Measurements from ENCODE around the gene KRT7. TPM values are rescaled to one million over a fixed set of nuclear protein-coding genes. Genes with fewer than 3 reads are reported as not detected.

The KRT7 gene
- total RNA-seq, 1 experiment from 2014 or later: 3,783 TPM

DNA sequence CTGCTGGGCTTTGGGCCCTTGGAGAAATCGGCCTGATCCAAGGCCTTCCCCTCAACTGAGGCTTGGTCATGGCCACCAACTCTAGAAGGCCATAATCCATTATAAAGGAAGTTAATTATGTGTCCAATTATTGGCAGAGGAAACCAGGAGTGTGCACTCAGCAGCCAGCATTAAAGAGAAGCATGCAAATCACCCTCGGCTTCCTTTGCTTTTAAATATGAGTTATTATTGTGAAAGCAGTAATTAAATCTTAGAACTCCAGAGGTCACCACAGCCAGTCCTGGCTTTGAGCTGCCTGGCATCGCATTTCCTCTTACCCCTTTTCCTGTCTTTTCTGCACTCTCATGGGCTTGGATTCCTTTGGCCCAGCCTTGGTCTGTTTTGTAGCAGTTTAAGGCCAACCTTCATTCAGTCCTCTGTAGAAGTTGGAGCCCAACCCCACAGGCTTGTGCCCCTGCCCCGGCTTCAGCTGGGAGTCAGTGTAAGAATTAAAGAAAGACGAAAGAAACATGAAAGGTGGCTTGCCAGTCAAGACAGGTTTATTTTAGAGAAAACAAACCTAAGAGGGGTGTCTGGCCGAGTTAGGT is 26.7 kb downstream of the KRT7 start:
- Histone ChIP-seq H3K4me2 (no peak overlapping the region), H3K27ac (no peak overlapping the region), H3K9me2 (ENCODE audit: insufficient read depth) (no peaks in the 10 kb centered on the region), H3K4me1 (replicated peaks; ENCODE audit: insufficient read depth) (0 out of 2 replicates have a peak, but pooled peaks cover 8% of the 10 kb centered on the region), H3K79me2 (ENCODE audit: low read depth) (no peaks in the 10 kb centered on the region), H3K27me3 (ENCODE audit: insufficient read depth, low read depth) (no peaks in the 10 kb centered on the region), H3K9me3 (ENCODE audit: insufficient read depth, low read depth) (no peaks in the 10 kb centered on the region), H3K4me3 (no peak overlapping the region), H4K20me1 (ENCODE audit: insufficient read depth) (no peaks in the 10 kb centered on the region), H2AFZ (no peak overlapping the region), H3F3A (ENCODE audit: insufficient read depth, low read depth) (peaks cover 7% of the 10 kb centered on the region), H3K36me3 (ENCODE audit: low read depth) (no peaks in the 10 kb centered on the region)
- POLR2A ChIA-PET (ENCODE audit: unreplicated experiment): interaction anchor here (0.6 kb wide), 1 partner anchor 21 kb away, joined by 7 read pairs; no protein-coding TSS in a partner anchor
- TF ChIP-seq, protein P1, sequence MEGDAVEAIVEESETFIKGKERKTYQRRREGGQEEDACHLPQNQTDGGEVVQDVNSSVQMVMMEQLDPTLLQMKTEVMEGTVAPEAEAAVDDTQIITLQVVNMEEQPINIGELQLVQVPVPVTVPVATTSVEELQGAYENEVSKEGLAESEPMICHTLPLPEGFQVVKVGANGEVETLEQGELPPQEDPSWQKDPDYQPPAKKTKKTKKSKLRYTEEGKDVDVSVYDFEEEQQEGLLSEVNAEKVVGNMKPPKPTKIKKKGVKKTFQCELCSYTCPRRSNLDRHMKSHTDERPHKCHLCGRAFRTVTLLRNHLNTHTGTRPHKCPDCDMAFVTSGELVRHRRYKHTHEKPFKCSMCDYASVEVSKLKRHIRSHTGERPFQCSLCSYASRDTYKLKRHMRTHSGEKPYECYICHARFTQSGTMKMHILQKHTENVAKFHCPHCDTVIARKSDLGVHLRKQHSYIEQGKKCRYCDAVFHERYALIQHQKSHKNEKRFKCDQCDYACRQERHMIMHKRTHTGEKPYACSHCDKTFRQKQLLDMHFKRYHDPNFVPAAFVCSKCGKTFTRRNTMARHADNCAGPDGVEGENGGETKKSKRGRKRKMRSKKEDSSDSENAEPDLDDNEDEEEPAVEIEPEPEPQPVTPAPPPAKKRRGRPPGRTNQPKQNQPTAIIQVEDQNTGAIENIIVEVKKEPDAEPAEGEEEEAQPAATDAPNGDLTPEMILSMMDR (conservative IDR thresholded peaks at IDR 0.05): no peak
- TF ChIP-seq EZH2 (IDR thresholded peaks at IDR 0.05; ENCODE audit: low read depth): no peak
- intact Hi-C loops (cut with micrococcal nuclease; ENCODE audit: unreplicated experiment): no loop called here
- DNase-seq: no peak
- CTCF ChIA-PET: interaction anchor here (0.6 to 1.4 kb wide), 2 partner anchors 19 to 59 kb away, joined by 3 to 5 read pairs; no protein-coding TSS in a partner anchor
- BruUV-seq (replicated peaks): no TSS peak

DNA sequence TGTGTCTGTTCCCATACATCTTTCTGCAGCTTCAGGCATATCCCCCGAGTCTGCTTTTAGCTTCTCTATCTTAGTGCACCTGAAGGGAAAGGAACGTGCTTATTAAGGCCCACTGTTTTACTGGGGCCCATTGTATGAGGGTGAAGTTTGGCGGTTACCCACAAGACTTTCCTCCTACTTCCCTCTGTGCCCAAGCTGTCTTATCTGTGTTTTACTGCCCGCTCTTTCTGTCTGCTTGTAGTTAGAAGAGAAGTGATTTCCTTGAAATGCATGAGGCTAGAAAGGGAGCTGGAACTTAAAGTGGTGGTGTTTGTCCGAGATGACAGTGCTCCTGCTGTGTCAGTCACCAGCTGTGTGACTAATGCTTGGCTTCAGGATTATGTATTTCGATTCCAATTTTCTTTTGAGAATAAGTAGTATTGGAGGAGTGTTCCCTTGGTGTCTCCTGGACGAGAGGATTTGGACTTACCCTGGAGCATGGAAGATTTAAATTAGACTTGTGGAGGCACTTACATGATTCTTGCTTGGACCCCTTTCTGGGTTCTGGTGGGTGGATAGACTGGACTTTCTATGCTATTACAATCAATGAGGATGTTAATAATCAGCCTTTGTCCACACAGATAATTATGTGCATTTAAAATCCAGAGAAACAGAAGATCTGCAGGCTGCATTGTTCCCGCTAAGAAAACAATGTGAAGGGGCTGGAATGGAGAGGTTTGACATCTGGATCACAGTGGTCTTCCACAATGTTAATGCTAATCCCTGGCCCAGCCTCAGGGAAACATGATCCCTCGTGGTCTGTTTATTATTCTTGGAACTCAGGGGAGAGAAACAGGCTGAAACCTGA is 27.5 kb downstream of the KRT7 start:
- no peaks in the 10 kb centered on the region for H3K79me2 ChIP-seq (ENCODE audit: low read depth)
- H3K9me3 ChIP-seq (ENCODE audit: insufficient read depth, low read depth): no peaks in the 10 kb centered on the region
- TF ChIP-seq EZH2 (IDR thresholded peaks at IDR 0.05; ENCODE audit: low read depth): no peak
- TF ChIP-seq, protein P1 (conservative IDR thresholded peaks at IDR 0.05): no peak
- no peak for DNase-seq
- H3K36me3 ChIP-seq (ENCODE audit: low read depth): no peaks in the 10 kb centered on the region
- no peaks in the 10 kb centered on the region for H3K27me3 ChIP-seq (ENCODE audit: insufficient read depth, low read depth)
- no peaks in the 10 kb centered on the region for H3K9me2 ChIP-seq (ENCODE audit: insufficient read depth)
- peaks cover 1% of the 10 kb centered on the region; the same call in 1 of the 2 replicates for H3F3A ChIP-seq (ENCODE audit: insufficient read depth, low read depth)
- no peak overlapping the region for H3K27ac ChIP-seq
- H4K20me1 ChIP-seq (ENCODE audit: insufficient read depth): no peaks in the 10 kb centered on the region
- no peak overlapping the region for H3K4me3 ChIP-seq
- ChIA-PET POLR2A (ENCODE audit: unreplicated experiment) (interaction anchor here (0.6 kb wide), 2 partner anchors 19 to 21 kb away, joined by 3 to 7 read pairs; no protein-coding TSS in a partner anchor), CTCF (interaction anchor here (0.6 to 1.4 kb wide), 3 partner anchors 18 to 73 kb away, joined by 3 to 5 read pairs (median 3); no protein-coding TSS in a partner anchor)
- no peak overlapping the region for H3K4me2 ChIP-seq
- 0 out of 2 replicates have a peak, but pooled peaks cover 8% of the 10 kb centered on the region for H3K4me1 ChIP-seq (replicated peaks; ENCODE audit: insufficient read depth)
- no TSS peak for BruUV-seq (replicated peaks)
- no peak overlapping the region for H2AFZ ChIP-seq
- intact Hi-C loops (cut with micrococcal nuclease; ENCODE audit: unreplicated experiment): no loop called here

DNA sequence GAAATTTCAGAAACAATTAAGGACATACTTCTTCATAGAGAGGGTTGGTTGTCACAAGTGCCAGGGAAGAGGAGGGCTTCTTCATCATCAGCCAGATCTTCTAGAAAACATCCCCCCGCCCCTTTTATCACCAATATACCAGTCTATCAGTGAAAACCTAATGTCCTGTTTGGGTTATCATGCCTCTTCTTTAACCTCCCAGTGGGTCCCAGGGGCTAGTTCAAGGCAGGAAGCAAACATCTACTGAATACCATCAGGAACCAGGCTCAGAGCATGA is 28.1 kb downstream of the KRT7 start:
- Histone ChIP-seq H3K4me2 (no peak overlapping the region), H4K20me1 (ENCODE audit: insufficient read depth) (no peaks in the 10 kb centered on the region), H3K4me1 (replicated peaks; ENCODE audit: insufficient read depth) (0 out of 2 replicates have a peak, but pooled peaks cover 8% of the 10 kb centered on the region), H3K4me3 (no peak overlapping the region), H3K27ac (no peak overlapping the region), H3K9me2 (ENCODE audit: insufficient read depth) (no peaks in the 10 kb centered on the region), H3K27me3 (ENCODE audit: insufficient read depth, low read depth) (no peaks in the 10 kb centered on the region), H3K36me3 (ENCODE audit: low read depth) (no peaks in the 10 kb centered on the region), H3K79me2 (ENCODE audit: low read depth) (no peaks in the 10 kb centered on the region), H3F3A (ENCODE audit: insufficient read depth, low read depth) (no peaks in the 10 kb centered on the region), H3K9me3 (ENCODE audit: insufficient read depth, low read depth) (no peaks in the 10 kb centered on the region), H2AFZ (no peak overlapping the region)
- intact Hi-C loops (cut with micrococcal nuclease; ENCODE audit: unreplicated experiment): no loop called here
- no peak for DNase-seq
- CTCF ChIA-PET: no interaction called here
- TF ChIP-seq, protein P1 (conservative IDR thresholded peaks at IDR 0.05): no peak
- TF ChIP-seq EZH2 (IDR thresholded peaks at IDR 0.05; ENCODE audit: low read depth): no peak
- POLR2A ChIA-PET (ENCODE audit: unreplicated experiment): no interaction called here
- BruUV-seq (replicated peaks): no TSS peak
